Stimulated activated CD4-positive, alpha-beta T cell treated with anti-CD3 and anti-CD28 coated beads, TNF-alpha, amount 100 ng/mL, for 48 hours (primary cell): ENCODE measurements around the gene CHRND.
"Not testable (repeated sequence)": the region's sequence is repeated elsewhere in the genome, so short reads cannot be mapped to it uniquely, and the experiment has no call there.

Experiments
- DNase-seq, 3 donors: peaks; one replicate each; pipeline ENCODE4 v3.0.0-alpha.2; 2020; ENCODE audit warnings: low read depth in 3 of 3

CHRND gene

DNA sequence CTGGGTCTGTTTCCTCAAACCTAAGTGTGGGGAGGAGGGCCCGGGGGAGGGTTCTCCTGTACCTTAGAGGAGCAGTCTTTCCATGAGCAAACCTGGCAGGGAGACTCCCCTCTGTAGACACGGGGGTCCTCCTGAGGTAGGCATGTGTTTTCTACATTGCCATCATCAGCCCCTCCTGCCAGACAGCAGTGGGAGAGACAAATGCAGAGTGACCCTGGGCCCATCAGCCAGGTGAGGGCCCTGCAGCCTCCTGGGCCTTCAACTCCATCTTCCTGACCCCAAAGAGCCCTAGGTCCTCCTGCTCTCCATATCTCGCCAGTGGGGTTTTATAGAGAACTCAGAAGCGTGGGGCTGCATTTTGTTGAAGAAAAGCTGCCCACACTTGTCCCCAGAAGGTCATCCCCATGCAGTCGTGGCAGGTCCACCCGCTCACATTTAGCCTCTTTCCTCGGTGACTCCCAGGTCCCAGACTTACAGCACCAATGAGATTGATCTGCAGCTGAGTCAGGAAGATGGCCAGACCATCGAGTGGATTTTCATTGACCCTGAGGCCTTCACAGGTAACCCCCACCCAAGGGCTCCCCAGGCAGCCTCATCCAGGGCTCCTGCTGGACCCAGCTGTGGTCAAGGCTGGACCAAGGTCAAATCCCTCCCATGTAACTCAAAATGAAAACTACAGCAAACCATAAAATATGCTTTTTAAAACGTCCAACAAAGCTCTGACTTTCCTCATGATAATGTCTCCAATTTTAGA lies 16.2 kb downstream of the CHRND start:
- DNase-seq, result no peak

DNA sequence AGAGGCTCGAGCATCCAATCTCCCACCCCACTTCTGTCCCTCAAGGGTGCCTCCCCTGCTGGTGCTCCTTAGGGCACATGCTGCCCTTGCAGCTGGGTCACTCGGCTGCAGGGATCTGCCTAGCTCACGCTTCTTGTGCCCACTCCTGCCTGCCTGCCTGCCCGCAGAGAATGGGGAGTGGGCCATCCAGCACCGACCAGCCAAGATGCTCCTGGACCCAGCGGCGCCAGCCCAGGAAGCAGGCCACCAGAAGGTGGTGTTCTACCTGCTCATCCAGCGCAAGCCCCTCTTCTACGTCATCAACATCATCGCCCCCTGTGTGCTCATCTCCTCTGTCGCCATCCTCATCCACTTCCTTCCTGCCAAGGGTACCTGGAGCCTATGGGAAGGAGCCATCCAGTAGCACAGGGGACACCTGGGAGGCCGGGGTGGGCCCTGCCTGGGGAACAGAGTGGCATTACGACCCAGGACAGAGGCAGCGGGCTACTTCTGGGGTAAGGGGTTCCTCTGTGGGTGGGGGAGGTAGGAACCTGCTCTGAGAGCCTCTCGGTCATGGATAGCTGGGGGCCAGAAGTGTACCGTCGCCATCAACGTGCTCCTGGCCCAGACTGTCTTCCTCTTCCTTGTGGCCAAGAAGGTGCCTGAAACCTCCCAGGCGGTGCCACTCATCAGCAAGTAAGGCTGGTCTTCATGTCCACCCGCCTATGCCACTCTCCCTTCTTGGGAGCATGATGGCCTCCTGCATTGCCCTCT lies 16.9 kb downstream of the CHRND start:
- DNase-seq, result no peak

DNA sequence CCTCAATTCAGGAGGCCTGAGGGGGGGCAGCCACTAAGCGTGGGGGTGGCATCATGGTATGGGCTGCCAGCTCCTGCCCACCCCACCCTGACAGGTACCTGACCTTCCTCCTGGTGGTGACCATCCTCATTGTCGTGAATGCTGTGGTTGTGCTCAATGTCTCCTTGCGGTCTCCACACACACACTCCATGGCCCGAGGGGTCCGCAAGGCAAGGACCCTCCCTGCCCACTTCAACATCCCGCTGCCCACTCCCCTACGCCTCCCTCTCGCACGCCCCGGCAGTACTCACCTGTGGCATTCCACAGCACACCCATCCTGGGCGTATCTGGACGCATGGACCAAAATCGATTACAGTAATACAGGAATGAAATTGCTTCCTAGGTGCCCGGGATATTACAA lies 17.5 kb downstream of the CHRND start:
- DNase-seq, result no peak

DNA sequence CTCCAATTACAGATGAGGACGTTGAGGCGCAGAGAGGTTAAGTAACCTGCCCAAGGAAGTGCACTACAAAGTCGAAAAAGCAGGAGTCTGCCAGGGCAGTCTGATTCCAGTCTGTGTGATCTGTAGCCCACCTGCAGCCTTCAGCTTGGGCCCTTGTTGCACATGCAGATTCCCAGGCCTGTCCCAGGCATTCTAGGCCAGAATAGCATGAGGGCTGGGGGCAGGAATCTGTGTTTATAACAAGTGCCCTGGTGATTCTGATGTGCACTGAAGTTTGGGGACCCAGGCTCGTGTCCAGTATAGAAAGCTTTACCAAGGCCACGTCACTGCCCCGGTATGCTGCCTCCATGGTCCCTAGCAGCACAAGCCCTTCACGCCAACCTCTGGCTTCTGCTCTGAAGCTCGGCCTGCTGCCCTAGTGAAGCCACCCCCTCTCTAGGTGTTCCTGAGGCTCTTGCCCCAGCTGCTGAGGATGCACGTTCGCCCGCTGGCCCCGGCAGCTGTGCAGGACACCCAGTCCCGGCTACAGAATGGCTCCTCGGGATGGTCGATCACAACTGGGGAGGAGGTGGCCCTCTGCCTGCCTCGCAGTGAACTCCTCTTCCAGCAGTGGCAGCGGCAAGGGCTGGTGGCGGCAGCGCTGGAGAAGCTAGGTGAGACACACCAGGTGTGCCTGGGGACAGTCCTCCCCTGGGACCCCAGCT lies 18.1 kb downstream of the CHRND start:
- DNase-seq, result no peak

DNA sequence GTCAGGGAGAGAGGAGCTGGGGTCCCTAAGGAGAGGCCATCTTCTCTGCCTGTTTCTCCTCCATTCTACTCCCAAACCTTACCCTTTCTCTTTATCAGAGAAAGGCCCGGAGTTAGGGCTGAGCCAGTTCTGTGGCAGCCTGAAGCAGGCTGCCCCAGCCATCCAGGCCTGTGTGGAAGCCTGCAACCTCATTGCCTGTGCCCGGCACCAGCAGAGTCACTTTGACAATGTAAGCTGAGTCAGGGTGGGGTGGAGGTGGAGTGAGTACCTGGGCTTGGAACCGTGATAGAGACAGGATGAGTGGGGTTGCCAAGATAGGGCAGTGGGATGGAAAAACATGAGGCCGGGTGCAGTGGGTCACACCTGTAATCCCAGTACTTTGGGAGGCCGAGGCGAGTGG lies 18.7 kb downstream of the CHRND start:
- DNase-seq, result no peak

DNA sequence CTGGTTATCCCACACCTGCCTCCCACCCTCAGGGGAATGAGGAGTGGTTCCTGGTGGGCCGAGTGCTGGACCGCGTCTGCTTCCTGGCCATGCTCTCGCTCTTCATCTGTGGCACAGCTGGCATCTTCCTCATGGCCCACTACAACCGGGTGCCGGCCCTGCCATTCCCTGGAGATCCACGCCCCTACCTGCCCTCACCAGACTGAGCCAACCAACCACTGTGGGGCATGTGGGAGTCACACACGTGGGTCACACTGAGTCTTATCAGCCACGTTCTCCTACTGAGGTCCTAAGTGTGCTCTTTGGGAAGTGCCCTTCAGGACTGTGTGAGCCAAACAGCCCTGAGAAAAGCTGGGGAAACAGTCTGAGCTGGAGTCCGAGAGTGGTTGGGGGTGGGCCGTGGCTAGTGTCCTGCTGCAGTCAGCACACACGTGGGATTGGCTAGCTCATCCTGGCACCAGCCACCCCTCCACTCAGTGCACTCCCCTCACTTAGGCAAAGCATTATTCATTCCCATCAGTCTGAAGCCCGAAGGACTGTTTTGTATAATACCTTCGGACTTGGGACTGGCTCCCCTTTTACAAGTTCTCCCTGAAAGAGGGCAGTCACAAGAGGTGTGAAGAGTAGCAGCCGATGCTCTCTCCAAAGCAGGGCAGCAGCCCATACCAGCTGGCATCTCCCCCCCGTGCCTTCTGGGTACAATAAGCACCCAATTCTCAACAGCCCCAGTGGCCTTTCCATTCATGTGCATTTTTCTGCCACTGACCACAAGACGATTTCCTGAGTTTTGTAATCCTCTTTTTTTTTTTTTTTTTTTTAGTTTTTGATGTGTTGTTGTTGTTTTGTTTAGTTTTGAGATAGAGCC lies 19.8 kb downstream of the CHRND start:
- DNase-seq, result no peak

DNA sequence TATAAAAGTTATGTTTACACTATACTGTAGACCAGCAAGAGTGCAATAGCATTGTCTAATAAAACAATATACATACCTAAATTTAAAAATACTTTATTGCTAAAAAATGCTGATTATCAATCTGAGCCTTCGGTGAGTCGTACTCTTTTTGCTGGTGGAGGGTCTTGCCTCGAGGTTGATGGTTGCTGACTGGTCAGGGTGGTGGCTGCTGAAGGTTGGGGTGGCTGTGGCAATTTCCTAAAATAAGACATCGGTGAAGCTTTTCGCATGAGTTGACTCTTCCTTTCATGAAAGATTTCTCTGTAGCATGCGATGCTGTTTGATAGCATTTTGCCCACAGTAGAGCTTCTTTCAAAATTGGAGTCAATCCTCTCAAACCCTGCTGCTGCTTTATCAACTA lies 22.0 kb downstream of the CHRND start:
- DNase-seq, result no peak

DNA sequence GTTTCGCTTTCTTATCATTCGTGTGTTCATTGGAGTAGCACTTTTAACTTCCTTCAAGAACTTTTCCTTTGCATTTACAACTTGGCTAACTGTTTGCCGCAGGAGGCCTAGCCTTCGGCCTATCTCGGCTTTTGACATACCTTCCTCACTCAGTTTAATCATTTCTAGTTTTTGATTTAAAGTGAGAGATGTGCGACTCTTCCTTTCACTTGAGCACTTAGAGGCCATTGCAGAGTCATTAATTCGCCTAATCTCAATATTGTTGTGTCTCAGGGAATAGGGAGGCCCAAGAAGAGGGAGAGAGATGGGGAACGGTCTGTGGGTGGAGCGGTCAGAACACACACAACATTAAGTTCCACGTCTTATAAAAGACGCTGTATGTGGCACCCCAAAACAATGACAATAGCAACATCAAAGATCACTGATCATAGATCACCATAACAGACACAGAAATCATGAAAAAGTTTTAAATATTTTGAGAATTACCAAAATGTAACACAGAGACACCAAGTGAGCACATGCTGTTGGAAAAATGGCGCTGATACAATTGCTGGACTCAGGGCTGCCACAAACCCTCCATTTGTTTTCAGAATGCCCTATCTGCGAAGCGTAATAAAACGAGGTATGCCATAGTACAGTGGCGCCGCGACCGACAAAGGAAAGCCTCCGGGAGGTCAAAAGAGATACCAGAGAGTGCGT lies 23.8 kb downstream of the CHRND start:
- DNase-seq, result no peak

DNA sequence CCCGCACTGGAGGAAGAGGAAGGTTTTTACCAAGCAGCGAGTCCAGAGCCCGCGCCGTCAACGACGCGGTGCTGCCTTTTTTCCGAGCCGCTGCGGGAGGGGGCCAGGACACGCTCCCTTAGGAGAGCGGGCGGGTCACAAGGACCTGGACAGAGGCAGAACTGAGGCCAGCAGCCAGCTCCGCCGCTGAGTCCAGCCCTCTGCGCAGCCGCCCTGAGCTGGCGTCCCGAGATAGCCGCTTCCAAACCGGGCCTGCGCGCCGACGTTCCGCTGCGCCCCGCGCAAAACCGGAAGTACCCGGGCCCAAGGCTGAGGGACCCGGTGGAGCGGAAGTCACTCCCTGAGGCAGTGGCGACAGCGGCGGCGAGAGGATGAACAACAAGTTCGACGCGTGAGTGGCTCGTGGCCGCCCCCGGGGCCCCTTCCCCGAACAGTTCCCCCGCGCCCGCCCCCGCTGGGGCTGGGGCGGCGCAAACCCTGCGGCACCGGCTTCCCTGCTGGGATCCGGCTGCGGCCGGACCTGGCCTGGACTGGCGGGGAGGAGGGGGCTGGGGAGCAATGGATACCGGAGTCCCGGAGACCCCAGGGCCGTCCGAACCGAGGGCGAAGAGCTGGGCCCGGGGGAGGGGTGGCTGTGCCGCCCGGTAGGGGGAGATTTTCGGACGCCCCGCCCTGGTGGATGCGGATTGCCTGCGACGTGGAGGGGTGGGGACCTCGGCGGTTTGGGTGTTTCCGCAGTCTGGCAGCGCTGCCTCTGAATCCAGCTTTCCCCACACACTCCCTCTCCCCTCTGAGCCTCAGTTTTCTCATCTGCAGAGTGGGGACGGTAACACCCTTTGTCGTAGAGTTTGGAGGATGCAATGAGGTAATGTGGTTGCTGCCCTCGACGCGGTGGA lies 24.6 kb downstream of the CHRND start, which contains the start of the genes EIF4E2 and TIGD1:
Gene EIF4E2 (plus strand): TSS at position 336 of the 896 bp plus-strand sequence. CDS start 36 bp downstream, at position 372.
Gene TIGD1 (minus strand): TSS at position 204 of the 896 bp plus-strand sequence. CDS start 675 bp downstream, outside the sequence.
- DNase-seq, result peak; percentile 87 to 90 (median 89)

DNA sequence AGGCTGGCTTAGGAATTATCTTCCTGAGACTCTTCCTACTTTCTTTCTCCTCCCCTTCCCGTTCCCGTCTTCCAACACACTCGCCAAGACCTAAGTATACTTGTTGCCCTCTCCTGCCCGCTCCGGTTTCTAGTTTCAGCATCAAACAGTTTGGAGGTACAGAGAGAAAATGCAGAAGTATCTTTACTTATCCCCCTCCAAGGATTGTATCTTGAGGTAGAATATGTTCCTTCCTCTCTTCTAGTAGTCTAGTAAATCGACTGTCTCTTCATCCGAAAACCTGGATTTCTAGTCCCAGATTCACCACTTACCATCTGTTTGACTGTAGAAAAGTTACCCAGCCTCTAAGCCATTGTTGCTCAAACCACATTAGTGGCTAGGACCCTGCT lies 25.3 kb downstream of the CHRND start:
- no peak for DNase-seq

DNA sequence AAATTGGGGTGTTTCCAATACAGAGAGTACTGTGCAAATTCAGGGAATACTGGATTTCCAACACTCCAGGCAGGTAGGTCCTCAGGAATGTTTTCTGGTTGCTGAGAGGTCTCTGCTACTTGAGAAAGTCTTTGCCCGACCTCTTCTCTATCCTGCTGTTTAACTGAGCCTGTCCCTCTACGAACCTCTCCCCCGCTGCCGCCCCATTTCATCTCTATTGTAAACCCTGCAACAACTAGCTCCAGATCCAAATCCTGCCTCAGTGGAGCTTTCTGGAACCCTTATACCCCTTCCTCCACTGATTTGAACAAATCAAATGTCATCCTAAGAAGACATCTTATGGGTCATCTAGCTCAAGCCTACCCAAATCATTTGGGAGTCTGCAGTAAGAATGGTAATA lies 25.8 kb downstream of the CHRND start:
- no peak for DNase-seq

DNA sequence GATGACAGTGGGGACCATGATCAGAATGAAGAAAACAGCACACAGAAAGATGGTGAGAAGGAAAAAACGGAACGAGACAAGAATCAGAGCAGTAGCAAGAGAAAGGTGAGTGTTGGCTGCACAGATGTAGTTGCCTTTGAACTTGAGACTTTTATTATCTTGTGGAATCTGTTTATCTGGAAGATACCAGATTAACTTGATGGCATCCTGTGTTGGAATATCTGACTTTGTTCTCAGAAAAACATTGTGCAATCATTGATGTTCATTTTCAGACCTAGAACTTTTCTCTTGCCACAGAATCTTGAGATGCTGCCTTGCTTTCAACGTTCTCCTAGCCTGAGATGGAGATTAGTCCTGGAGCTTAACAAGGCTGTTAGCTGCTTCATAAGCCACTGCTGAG lies 30.5 kb downstream of the CHRND start:
- DNase-seq, result no peak

DNA sequence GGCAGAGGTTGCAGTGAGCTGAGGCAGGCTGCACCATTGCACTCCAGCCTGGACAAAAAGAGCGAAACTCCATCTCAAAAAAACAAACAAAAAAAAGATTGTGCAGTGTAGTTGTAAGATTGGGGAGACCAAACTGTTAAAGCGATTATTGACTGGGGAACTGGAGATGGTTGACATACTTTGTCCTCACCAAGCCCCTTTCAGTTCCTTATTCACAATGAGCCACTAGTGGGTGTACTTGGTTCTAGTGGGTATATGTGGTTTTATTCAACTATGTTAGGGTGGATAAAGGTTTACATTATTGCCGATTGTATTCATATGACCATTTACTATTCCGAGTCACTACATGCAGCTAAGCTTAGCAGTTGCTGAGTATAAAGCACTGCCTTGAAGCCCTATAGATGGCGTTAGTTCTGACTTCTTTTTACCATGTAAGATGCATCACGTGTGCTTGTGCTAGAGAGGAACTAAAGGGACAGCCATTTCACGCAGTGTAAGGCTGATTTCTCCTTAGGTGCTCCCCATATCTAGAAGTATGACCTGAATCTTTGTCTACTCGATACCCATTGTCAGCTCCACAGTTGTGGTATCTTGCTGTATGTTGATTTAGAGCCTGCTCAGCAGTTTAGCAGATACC lies 36.7 kb downstream of the CHRND start:
- no peak for DNase-seq

DNA sequence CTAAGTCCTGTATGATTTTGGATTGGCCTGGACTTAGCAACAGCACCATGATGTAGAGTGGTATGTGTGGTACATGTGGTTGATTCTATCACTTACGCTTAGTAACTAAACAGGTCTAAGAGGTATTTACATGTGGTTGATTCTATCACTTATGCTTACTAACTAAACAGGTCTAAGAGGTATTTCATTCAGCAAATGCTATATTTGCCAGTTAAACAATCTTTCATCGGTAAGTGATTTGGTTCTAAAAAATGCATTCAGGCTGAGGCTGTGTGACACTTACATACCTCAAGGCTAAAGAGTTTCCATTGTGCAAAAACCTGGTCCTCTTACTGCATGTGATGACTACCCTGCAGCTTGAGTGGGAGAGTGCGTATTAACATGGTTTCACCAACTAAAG lies 37.6 kb downstream of the CHRND start:
- DNase-seq, result no peak

DNA sequence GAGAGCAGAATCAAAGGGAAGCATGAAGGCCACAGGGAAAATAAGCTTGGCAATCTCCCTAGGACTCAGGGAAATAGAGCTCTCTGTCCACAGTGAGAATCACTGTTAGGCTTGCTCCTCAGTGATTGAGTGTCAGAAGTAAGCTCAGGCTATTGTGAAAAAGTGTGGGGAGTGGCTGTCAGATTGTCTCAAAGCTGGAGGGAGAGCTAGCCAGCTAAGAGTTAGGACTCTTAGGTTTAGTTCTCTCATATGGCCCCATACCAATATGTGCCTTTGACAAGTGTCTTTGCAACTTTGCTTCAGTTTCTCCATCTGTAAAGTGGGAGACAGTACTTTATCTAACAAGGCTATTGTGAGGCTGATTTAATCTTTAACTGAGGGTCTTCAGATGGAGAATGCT lies 41.8 kb downstream of the CHRND start:
- DNase-seq, result no peak

DNA sequence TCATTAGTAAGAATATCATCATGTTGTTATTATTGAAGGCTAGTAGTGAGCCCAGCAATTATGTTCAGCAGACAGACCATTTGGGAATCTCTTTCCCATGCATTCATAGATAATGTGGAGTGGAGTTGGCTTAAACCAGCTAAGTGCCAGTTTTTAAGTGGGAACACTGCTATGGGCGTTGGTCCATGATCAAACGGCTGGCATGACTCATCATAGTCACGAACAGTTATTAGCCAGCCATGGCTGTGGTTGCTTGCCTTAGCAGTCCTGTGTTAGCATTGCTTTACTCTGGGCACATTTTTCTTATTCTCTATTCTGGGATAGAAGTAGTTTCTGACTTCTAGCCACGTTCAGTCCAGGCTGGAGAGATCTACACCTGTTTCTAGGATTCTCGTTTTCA lies 42.2 kb downstream of the CHRND start:
- DNase-seq, result no peak

DNA sequence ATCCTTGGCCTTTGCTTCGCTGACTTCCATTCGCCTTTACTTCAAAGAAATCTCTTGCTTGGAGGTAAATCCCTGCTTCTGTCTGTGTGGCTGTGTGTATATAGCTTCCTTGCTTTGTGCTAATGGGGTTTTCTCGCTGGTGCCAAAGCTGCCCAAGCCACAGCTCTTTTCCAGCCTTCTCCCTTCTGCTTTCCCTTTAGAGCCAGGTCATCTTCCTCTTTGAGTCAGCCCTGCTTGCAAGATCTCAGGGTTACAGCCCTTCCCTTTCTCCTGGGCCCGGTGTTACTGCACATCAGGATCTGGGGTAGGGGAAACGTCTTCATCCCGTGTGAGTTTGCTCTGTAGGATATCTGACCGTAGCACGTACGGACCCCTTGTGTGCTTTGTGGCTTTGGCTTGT lies 43.6 kb downstream of the CHRND start:
- no peak for DNase-seq

DNA sequence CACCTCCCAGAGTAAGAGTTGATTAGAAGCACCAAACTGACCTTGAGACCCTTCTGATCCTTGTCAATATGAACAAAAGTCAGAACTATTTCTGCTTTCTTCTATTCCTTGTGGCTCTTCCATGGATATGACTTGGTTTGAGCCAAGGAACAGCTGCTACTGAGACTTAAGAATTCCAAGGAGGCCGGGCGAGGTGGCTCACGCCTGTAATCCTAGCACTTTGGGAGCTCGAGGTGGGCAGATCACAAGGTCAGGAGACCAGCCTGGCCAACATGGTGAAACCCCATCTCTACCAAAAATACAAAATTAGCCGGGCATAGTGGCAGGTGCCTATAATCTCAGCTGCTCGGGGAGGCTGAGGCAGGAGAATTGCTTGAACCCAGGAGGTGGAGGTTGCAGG lies 44.5 kb downstream of the CHRND start:
- DNase-seq, result not testable (repeated sequence)

DNA sequence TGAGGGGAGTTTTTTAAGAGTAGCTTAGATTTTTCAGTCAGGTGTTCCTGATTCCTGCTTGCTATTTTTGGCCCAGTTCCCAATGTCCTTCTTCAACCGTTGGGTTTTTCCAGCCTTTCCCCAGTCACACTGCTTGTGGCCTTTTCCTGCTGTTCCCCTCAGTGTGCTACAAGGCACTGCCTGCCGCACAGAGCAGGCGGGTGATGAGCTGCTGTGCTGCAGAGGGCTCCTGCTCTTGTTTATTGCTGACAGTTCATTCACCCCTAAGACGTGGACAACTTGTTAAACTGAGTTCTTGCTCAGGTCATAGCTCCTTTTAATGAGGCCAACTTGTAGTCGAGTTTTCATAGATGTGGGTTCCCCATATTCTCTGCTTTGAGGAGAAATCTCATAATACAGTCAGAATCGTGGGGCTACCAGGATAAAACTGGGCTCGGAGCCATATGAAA lies 45.1 kb downstream of the CHRND start:
- no peak for DNase-seq
